Vagina (tissue), 2 donors: ENCODE data around the gene CSTF1. TPM values are rescaled to one million over a fixed set of nuclear protein-coding genes. Genes with fewer than 3 reads are reported as not detected.

Experiments
- DNase-seq, 2 donors: peaks; one replicate each; pipeline ENCODE4 v3.0.0-alpha.2; 2017; ENCODE audit errors: extremely low spot score in 2 of 2
- H3K27ac ChIP-seq: fragments of 200-600 bp; sonication (generic); one replicate; pipeline ENCODE4 v1.5.1; 2019
- H3K27me3 ChIP-seq: fragments of 200-600 bp; sonication (generic); one replicate; pipeline ENCODE4 v1.5.1; 2019
- H3K36me3 ChIP-seq, 2 donors: fragments of 200-600 bp; sonication (generic); one replicate each; pipeline ENCODE4 v1.5.1; 2017 to 2019
- H3K4me1 ChIP-seq: fragments of 200-600 bp; sonication (generic); one replicate; pipeline ENCODE4 v1.5.1; 2019
- H3K4me3 ChIP-seq, 2 donors: fragments of 200-600 bp; sonication (generic); 1 replicate in 1 of 2; 2 replicates in 1 of 2; pipeline ENCODE4 v1.5.1; 2016 to 2019
- H3K9me3 ChIP-seq: fragments of 200-600 bp; sonication (generic); one replicate; pipeline ENCODE4 v1.5.1; 2019
- POLR2A ChIP-seq, 2 donors: fragments of 450-650 bp; IDR thresholded peaks; one replicate each; pipeline ENCODE4 v1.6.1; 2017; ENCODE audit warnings: antibody characterized with exemption in 2 of 2, mild to moderate bottlenecking in 2 of 2, moderate library complexity in 2 of 2
- POLR2AphosphoS5 ChIP-seq, 2 donors: sonication (generic); formaldehyde crosslinking; IDR thresholded peaks; one replicate each; pipeline ENCODE4 v1.9.0; 2017; ENCODE audit warnings: antibody characterized with exemption in 2 of 2, mild to moderate bottlenecking in 2 of 2, low read depth in 1 of 2; ENCODE audit not compliant: insufficient read depth in 1 of 2
- intact Hi-C: fragments of 100-400 bp; cut with DNase I; formaldehyde crosslinking; loops from one replicate; pipeline ENCODE4 v1.15.1; 2023
- total RNA-seq: library from RNA; depleted of rRNA; stranded (reverse); fragments of >200 nt; gene quantifications from one replicate; pipeline ENCODE4 v1.2.3, GENCODE V29; 2016
- TF ChIP-seq, protein P1 (sequence below), 3 experiments: fragments of 450-650 bp in 2 of 3; fragments of 200-600 bp in 1 of 3; sonication (generic) in 1 of 3; IDR thresholded peaks; one replicate each; pipeline ENCODE4 v1.5.1; 2017 to 2019; ENCODE audit warnings: antibody characterized with exemption in 3 of 3, mild to moderate bottlenecking in 2 of 3, moderate library complexity in 2 of 3

Gene CSTF1
- total RNA-seq, 1 donor from 2014 or later: 27.0 TPM

DNA sequence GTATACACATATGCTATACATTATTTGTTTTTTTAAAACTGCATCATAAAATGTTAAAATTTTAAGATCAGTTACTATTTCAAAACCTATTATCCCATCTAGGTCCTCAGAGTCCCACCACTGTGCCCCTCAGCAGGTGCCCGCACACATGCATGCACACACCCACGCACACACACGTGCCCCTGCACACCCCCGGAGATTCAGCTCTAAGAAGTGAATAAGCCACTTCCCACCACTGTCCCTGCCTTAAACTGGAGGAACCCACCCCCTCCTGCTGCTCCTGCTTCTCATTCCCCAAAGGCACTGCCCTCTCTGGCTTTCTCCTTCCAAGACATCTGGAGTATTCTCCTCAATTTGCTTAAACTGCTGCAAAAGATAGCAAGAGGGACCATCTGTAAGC, 39.1 kb upstream of the CSTF1 start:
- H3K36me3 ChIP-seq: no peaks in the 10 kb centered on the region
- intact Hi-C loops: no loop called here
- DNase-seq: no peak
- no peak overlapping the region for H3K27ac ChIP-seq
- no peaks in the 10 kb centered on the region for H3K27me3 ChIP-seq
- TF ChIP-seq, protein P1, sequence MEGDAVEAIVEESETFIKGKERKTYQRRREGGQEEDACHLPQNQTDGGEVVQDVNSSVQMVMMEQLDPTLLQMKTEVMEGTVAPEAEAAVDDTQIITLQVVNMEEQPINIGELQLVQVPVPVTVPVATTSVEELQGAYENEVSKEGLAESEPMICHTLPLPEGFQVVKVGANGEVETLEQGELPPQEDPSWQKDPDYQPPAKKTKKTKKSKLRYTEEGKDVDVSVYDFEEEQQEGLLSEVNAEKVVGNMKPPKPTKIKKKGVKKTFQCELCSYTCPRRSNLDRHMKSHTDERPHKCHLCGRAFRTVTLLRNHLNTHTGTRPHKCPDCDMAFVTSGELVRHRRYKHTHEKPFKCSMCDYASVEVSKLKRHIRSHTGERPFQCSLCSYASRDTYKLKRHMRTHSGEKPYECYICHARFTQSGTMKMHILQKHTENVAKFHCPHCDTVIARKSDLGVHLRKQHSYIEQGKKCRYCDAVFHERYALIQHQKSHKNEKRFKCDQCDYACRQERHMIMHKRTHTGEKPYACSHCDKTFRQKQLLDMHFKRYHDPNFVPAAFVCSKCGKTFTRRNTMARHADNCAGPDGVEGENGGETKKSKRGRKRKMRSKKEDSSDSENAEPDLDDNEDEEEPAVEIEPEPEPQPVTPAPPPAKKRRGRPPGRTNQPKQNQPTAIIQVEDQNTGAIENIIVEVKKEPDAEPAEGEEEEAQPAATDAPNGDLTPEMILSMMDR (IDR thresholded peaks at IDR 0.05): no peak
- no peak for TF ChIP-seq POLR2A (IDR thresholded peaks at IDR 0.05)
- TF ChIP-seq POLR2AphosphoS5 (IDR thresholded peaks at IDR 0.05; ENCODE audit: insufficient read depth in 1 of 2, low read depth in 1 of 2): no peak
- no peak overlapping the region for H3K4me3 ChIP-seq
- peaks cover 4% of the 10 kb centered on the region for H3K4me1 ChIP-seq
- H3K9me3 ChIP-seq: no peaks in the 10 kb centered on the region

DNA sequence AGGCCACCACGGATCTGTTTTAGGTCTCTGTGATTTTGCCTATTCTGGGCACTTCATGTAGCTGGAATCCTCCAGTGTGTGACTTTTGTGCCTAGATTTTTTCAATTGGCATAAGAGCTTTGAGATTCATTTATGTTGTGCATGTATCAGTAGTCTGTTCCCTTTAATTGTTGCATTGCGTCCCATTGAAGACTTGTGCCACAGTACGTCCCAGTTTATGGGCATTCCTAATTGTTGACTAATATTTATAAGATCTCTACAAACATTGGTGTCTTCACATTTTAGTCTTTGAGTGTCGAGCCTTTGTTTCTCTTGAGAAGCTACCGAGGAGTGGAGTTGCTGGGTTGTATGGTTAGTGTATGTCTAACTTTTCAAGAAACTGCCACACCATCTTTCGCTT, 34.4 kb upstream of the CSTF1 start:
- peak overlapping the region; percentile 66 to 100 for H3K4me3 ChIP-seq
- H3K27me3 ChIP-seq: no peaks in the 10 kb centered on the region
- intact Hi-C loops: no loop called here
- DNase-seq: no peak
- H3K4me1 ChIP-seq: peaks cover 28% of the 10 kb centered on the region
- peaks cover 0 to 3% of the 10 kb centered on the region in 2 donors for H3K36me3 ChIP-seq
- H3K9me3 ChIP-seq: no peaks in the 10 kb centered on the region
- TF ChIP-seq, protein P1 (IDR thresholded peaks at IDR 0.05): no peak
- TF ChIP-seq POLR2A (IDR thresholded peaks at IDR 0.05) (no peak), POLR2AphosphoS5 (IDR thresholded peaks at IDR 0.05; ENCODE audit: insufficient read depth in 1 of 2, low read depth in 1 of 2) (no peak)
- peak overlapping the region; percentile 44 for H3K27ac ChIP-seq

DNA sequence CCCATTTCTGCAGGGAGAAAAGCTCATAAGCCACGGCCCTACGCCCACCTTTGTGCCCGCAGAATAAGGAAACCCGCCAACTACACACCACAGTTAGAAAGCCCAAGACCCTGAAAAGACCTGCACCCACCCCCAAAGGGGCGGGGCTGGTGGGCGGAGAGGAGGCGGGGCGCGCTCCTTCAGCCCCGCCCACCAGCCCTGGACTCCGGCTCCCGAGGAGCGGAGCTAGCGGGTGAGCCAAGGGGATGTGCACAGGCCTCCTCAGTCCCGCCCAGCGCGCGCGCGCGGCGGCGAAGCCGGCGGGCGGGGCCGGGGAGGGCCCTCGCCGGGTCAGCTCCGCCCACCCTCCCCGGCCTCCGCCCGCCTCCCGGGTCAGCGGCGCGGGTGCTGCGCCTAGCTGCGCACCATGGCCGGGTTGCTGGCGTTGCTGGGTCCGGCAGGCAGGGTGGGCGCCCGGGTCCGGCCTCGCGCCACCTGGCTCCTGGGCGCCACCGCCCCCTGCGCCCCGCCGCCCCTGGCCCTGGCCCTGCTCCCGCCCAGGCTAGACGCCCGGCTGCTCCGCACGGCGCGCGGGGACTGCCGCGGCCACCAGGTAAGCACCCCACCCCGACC, 33.7 kb upstream of the CSTF1 start, which contains the start of gene FAM210B:
FAM210B (plus strand) TSS at position 375 of the 612 bp plus-strand sequence; CDS start at position 407, 32 bp downstream.
- intact Hi-C loops: no loop called here
- no peaks in the 10 kb centered on the region for H3K27me3 ChIP-seq
- H3K27ac ChIP-seq: peak within 1 kb of the TSS; percentile 59
- no peak for DNase-seq
- no peaks in the 10 kb centered on the region for H3K9me3 ChIP-seq
- TF ChIP-seq POLR2A (IDR thresholded peaks at IDR 0.05): peak in 1 of 2 donors; percentile 43
- TF ChIP-seq, protein P1 (IDR thresholded peaks at IDR 0.05): no peak
- H3K4me1 ChIP-seq: peaks cover 30% of the 10 kb centered on the region
- peaks cover 0 to 3% of the 10 kb centered on the region in 2 donors for H3K36me3 ChIP-seq
- H3K4me3 ChIP-seq: peak within 1 kb of the TSS; percentile 66 to 100

DNA sequence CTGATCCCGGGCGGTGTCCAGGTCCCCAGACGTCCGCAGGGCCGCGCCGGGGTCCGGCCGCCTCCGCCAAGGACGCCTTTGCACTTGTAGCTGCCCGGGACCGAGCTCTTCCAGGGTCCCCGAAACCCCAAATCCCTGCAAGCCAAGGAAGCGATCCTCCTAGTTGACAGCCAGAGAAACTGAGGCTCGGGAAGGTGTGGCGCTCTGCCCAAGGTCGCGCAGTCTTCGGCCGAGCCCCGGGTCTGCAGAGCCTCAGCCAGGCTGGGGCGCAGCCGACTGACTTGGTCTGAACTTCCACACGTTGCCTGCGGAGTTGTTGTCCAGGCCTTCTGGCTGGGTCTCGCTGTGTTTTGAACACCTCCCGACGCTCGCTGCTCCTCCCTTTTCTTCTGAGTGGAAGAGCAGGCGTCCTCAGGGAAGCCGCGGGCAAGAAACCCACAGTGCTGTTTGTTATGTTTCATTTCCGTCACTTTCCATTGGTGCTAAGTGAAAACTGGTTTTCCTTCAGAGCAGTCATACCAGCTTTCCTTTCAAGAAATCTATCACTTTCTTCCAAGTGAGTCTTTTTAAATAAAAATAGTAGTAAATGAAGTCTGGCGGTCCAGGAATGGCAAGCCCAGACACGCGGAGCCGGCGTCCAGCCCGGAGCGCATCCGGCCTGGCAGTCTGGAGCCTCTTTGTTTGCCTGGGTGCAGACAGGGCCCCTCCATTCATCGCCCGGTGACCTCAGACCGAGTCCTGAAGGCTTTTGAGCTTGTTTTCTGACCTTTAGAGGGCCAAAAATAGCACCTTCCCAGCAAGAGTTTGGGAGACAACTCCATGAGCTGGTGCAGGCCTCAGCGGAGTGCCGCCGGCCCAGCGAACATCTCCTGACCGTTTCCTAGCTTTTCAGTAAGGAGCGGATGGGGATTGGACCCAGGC, 33.0 kb upstream of the CSTF1 start:
- DNase-seq: no peak
- Histone ChIP-seq H3K27me3 (no peaks in the 10 kb centered on the region), H3K4me3 (peak overlapping the region; percentile 66 to 100), H3K36me3 (peaks cover 0 to 3% of the 10 kb centered on the region in 2 donors), H3K27ac (peak overlapping the region; percentile 59), H3K4me1 (peaks cover 30% of the 10 kb centered on the region), H3K9me3 (no peaks in the 10 kb centered on the region)
- TF ChIP-seq POLR2A (IDR thresholded peaks at IDR 0.05) (no peak), POLR2AphosphoS5 (IDR thresholded peaks at IDR 0.05; ENCODE audit: insufficient read depth in 1 of 2, low read depth in 1 of 2) (no peak)
- TF ChIP-seq, protein P1 (IDR thresholded peaks at IDR 0.05): no peak
- intact Hi-C loops: no loop called here
